SK-N-SH treated with all-trans-retinoic acid at 6 μM for 48 hours (cell line): ENCODE measurements around the gene BRI3.

Experiments
- CREB5 ChIP-seq: fragments of 250-450 bp; sonication (Bioruptor Pico); IDR thresholded peaks from 2 replicates; pipeline ENCODE4 v1.5.1; 2020; ENCODE audit warnings: low read depth, mild to moderate bottlenecking, moderate library complexity
- CSRNP3 ChIP-seq: fragments of 250-450 bp; sonication (Bioruptor Pico); IDR thresholded peaks from 2 replicates; pipeline ENCODE4 v1.5.1; 2021; ENCODE audit warnings: mild to moderate bottlenecking, moderate library complexity
- ISL1 ChIP-seq: fragments of 250-450 bp; sonication (Bioruptor Pico); IDR thresholded peaks from 2 replicates; pipeline ENCODE4 v2.1.2; 2022; ENCODE audit warnings: mild to moderate bottlenecking, moderate library complexity
- RARB ChIP-seq: fragments of 250-450 bp; sonication (Bioruptor Pico); IDR thresholded peaks from 2 replicates; pipeline ENCODE4 v1.8.0; 2021; ENCODE audit warnings: mild to moderate bottlenecking, moderate library complexity
- ZC3H10 ChIP-seq: fragments of 250-450 bp; sonication (Bioruptor Pico); IDR thresholded peaks from 2 replicates; pipeline ENCODE4 v1.5.1; 2021; ENCODE audit warnings: mild to moderate bottlenecking, moderate library complexity
- ZFP30 ChIP-seq: fragments of 450-650 bp; formaldehyde crosslinking; IDR thresholded peaks from 2 replicates; pipeline ENCODE4 v1.5.0; 2022; ENCODE audit warnings: mild to moderate bottlenecking, moderate library complexity

GRCh38 chr7:98288064-98288823 lies 6.8 kb downstream of the BRI3 start:
- TF ChIP-seq CSRNP3 (CRISPR knock-in tag), result no peak
- TF ChIP-seq RARB, result no peak
- no peak for TF ChIP-seq ZC3H10 (CRISPR knock-in tag)
- TF ChIP-seq ISL1, result no peak
- no peak for TF ChIP-seq CREB5 (CRISPR knock-in tag)
- no peak for TF ChIP-seq ZFP30
